H9 (cell line): Measurements from ENCODE around the gene TMEM63B. TPM values are rescaled to one million over a fixed set of nuclear protein-coding genes. Genes with fewer than 3 reads are reported as not detected.

ENCODE experiments used
- DNase-seq: peaks from one replicate; pipeline ENCODE4 v3.0.0-alpha.2; 2017
- H2AFZ ChIP-seq: one replicate; pipeline ENCODE4 v1.6.1; 2013; ENCODE audit warnings: mild to moderate bottlenecking, low read length, control low read depth, moderate library complexity
- H2AK5ac ChIP-seq: 2 replicates; pipeline ENCODE4 v1.6.1; 2013; ENCODE audit warnings: low read length, control low read depth, mixed read lengths; ENCODE audit not compliant: insufficient read length
- H2BK120ac ChIP-seq: one replicate; pipeline ENCODE4 v1.6.1; 2013; ENCODE audit warnings: low read depth, mild to moderate bottlenecking, low read length, control low read depth, inconsistent platforms; ENCODE audit not compliant: poor library complexity, severe bottlenecking
- H2BK12ac ChIP-seq: 2 replicates; pipeline ENCODE4 v1.6.1; 2013; ENCODE audit warnings: low read length, control low read depth, mixed read lengths, low read depth; ENCODE audit not compliant: insufficient read length
- H2BK15ac ChIP-seq: 2 replicates; pipeline ENCODE4 v1.6.1; 2013; ENCODE audit warnings: low read depth, low read length, control low read depth
- H2BK20ac ChIP-seq: one replicate; pipeline ENCODE4 v1.6.1; 2013; ENCODE audit warnings: low read depth, mild to moderate bottlenecking, low read length, control low read depth, inconsistent platforms; ENCODE audit not compliant: poor library complexity, severe bottlenecking
- H2BK5ac ChIP-seq: 2 replicates; pipeline ENCODE4 v1.6.1; 2013; ENCODE audit warnings: low read length, control low read depth, mixed read lengths; ENCODE audit not compliant: insufficient read length
- H3K14ac ChIP-seq: 2 replicates; pipeline ENCODE4 v1.6.1; 2013; ENCODE audit warnings: low read length, control low read depth; ENCODE audit not compliant: insufficient read depth
- H3K18ac ChIP-seq: 2 replicates; pipeline ENCODE4 v1.6.1; 2013; ENCODE audit warnings: low read depth, mild to moderate bottlenecking, mixed read lengths, low read length, control low read depth; ENCODE audit not compliant: insufficient read length
- H3K23ac ChIP-seq: 2 replicates; pipeline ENCODE4 v1.6.1; 2013; ENCODE audit warnings: low read length, control low read depth, mixed read lengths, low read depth; ENCODE audit not compliant: insufficient read length
- H3K23me2 ChIP-seq: 2 replicates; pipeline ENCODE4 v1.6.1; 2013; ENCODE audit warnings: low read depth, mild to moderate bottlenecking, mixed read lengths, low read length, control low read depth; ENCODE audit not compliant: insufficient read length, poor library complexity, severe bottlenecking
- H3K27ac ChIP-seq: 2 replicates; pipeline ENCODE4 v1.5.1; 2013; ENCODE audit warnings: low read length, control low read depth, mixed read lengths, low read depth; ENCODE audit not compliant: insufficient read length
- H3K27me3 ChIP-seq: 2 replicates; pipeline ENCODE4 v1.6.1; 2013; ENCODE audit warnings: low read length, control low read depth, inconsistent platforms; ENCODE audit not compliant: insufficient read depth
- H3K4ac ChIP-seq: 2 replicates; pipeline ENCODE4 v1.6.1; 2013; ENCODE audit warnings: low read depth, mild to moderate bottlenecking, control low read depth, inconsistent platforms, low read length, moderate library complexity
- H3K4me1 ChIP-seq: 2 replicates; pipeline ENCODE4 v1.6.1; 2013; ENCODE audit warnings: low read length, control low read depth, inconsistent platforms; ENCODE audit not compliant: insufficient read depth
- H3K4me2 ChIP-seq: 2 replicates; pipeline ENCODE4 v1.6.1; 2013; ENCODE audit warnings: low read length, control low read depth, mixed read lengths; ENCODE audit not compliant: insufficient read length, insufficient read depth
- H3K56ac ChIP-seq: 2 replicates; pipeline ENCODE4 v1.6.1; 2013; ENCODE audit warnings: low read depth, mild to moderate bottlenecking, mixed read lengths, low read length, control low read depth; ENCODE audit not compliant: insufficient read length
- H3K79me1 ChIP-seq: 2 replicates; pipeline ENCODE4 v1.6.1; 2013; ENCODE audit warnings: low read depth, mild to moderate bottlenecking, moderate library complexity, low read length, control low read depth, inconsistent platforms; ENCODE audit not compliant: insufficient read depth, poor library complexity, severe bottlenecking
- H3K79me2 ChIP-seq: 2 replicates; pipeline ENCODE4 v1.6.1; 2013; ENCODE audit warnings: low read length, control low read depth, inconsistent platforms; ENCODE audit not compliant: insufficient read depth
- H3K9ac ChIP-seq: 2 replicates; pipeline ENCODE4 v1.6.1; 2013; ENCODE audit warnings: low read length, control low read depth, mixed read lengths; ENCODE audit not compliant: insufficient read length; ENCODE audit errors: extremely low read depth
- H3K9me3 ChIP-seq: one replicate; pipeline ENCODE4 v1.6.1; 2013; ENCODE audit warnings: low read depth, low read length, inconsistent platforms; ENCODE audit not compliant: control insufficient read depth
- H3T11ph ChIP-seq: one replicate; pipeline ENCODE4 v1.6.1; 2013; ENCODE audit warnings: mild to moderate bottlenecking, low read length, control low read depth, inconsistent platforms
- H4K20me1 ChIP-seq: one replicate; pipeline ENCODE4 v1.6.1; 2013; ENCODE audit not compliant: control insufficient read depth, insufficient read length, insufficient read depth
- H4K5ac ChIP-seq: 2 replicates; pipeline ENCODE4 v1.6.1; 2013; ENCODE audit warnings: low read depth, mild to moderate bottlenecking, mixed read lengths, low read length, control low read depth; ENCODE audit not compliant: insufficient read length
- H4K8ac ChIP-seq: replicated peaks from 2 replicates; pipeline ENCODE4 v1.6.1; 2013; ENCODE audit warnings: low read length, control low read depth, mixed read lengths, low read depth; ENCODE audit not compliant: insufficient read length
- H4K91ac ChIP-seq: 2 replicates; pipeline ENCODE4 v1.6.1; 2013; ENCODE audit warnings: low read depth, mild to moderate bottlenecking, moderate library complexity, mixed read lengths, low read length, control low read depth; ENCODE audit not compliant: insufficient read length
- H3K27ac Mint-ChIP-seq, 3 experiments: 2 replicates in 2 of 3; 3 replicates in 1 of 3; pipeline ENCODE4 v1.8.0; 2020 to 2021; ENCODE audit warnings: mixed read lengths in 3 of 3, mild to moderate bottlenecking in 1 of 3, moderate library complexity in 1 of 3
- H3K27me3 Mint-ChIP-seq: 2 replicates; pipeline ENCODE4 v1.8.0; 2021; ENCODE audit warnings: low read depth, mild to moderate bottlenecking, moderate library complexity, mixed read lengths
- H3K36me3 Mint-ChIP-seq, 3 experiments: 2 replicates in 2 of 3; 3 replicates in 1 of 3; pipeline ENCODE4 v1.8.0; 2020 to 2021; ENCODE audit warnings: low read depth in 3 of 3, mixed read lengths in 3 of 3; ENCODE audit not compliant: insufficient read depth in 1 of 3
- H3K4me1 Mint-ChIP-seq, 2 experiments: 2 replicates each; pipeline ENCODE4 v1.8.0; 2020; ENCODE audit warnings: mixed read lengths in 2 of 2
- H3K4me3 Mint-ChIP-seq, 2 experiments: 2 replicates in 1 of 2; 3 replicates in 1 of 2; pipeline ENCODE4 v1.8.0; 2020 to 2021; ENCODE audit warnings: mild to moderate bottlenecking in 2 of 2, mixed read lengths in 2 of 2, moderate library complexity in 1 of 2
- H3K9me3 Mint-ChIP-seq, 2 experiments: 2 replicates in 1 of 2; 3 replicates in 1 of 2; pipeline ENCODE4 v1.8.0; 2020; ENCODE audit warnings: mild to moderate bottlenecking in 2 of 2, mixed read lengths in 2 of 2, moderate library complexity in 1 of 2
- CTCF ChIP-seq: fragments of 200-600 bp; sonication (generic); conservative IDR thresholded peaks from 3 replicates; pipeline ENCODE4 v1.8.0; 2021; ENCODE audit warnings: antibody characterized with exemption, mild to moderate bottlenecking
- WGBS: extraction: QIAGEN DNeasy Blood & Tissue Kit; methylation state at CpG from one replicate; pipeline ENCODE4 v1.1.7; 2013; ENCODE audit warnings: missing lambda C conversion rate, low lambda C conversion rate, mixed read lengths; ENCODE audit not compliant: insufficient read length; ENCODE audit errors: extremely low coverage; 5-methylcytosine and 5-hydroxymethylcytosine counted together
- total RNA-seq: library from RNA; stranded (reverse); gene quantifications from 2 replicates; pipeline ENCODE4 v1.2.1, GENCODE V29; 2021

The TMEM63B gene
- total RNA-seq, 1 experiment from 2014 or later = 56.3 TPM

DNA sequence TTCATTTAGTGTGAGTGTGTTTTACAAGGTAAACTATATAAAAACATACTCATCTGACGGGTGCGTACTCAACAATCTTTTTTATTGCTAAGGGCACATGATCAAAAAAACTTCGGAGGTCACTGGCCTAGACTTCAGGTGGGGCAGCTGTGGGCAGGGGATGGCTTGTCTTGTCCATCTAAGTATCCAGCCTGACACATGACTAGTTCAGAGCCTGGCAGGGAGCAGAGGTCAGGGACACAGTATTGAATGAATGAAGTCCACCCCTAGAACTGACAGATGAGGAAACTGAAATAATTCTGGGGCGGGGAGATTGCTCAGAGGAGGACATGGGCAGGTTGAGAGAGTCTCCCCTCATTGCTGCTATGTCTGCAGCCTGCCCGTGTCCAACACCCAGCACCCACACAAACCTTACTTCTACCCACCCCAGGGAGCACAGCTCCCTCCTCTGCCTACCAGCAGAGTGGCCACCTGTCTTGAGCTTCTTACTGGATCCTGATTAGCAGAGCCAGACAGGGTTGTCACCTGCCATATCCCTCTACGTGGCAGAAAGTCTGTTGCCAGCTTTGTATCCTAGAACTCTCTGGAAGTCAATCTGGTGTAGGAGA is 49.0 kb upstream of the TMEM63B start:
- no peak overlapping the region for H3K9ac ChIP-seq
- no peak for TF ChIP-seq CTCF
- no peaks in the 10 kb centered on the region for H3K27me3 ChIP-seq
- no peak overlapping the region for H2AFZ ChIP-seq
- H3K9me3 ChIP-seq = no peaks in the 10 kb centered on the region
- no peaks in the 10 kb centered on the region for H3K79me2 ChIP-seq
- Mint-ChIP-seq H3K4me1 (peaks cover 20 to 30% of the 10 kb centered on the region in 2 experiments), H3K9me3 (no peaks in the 10 kb centered on the region), H3K36me3 (no peaks in the 10 kb centered on the region), H3K27ac (no peak overlapping the region), H3K4me3 (no peak overlapping the region; a peak in 1 of 5 replicates), H3K27me3 (peaks cover 3% of the 10 kb centered on the region; the same call in 1 of the 2 replicates)
- peaks cover 9% of the 10 kb centered on the region for H3K23me2 ChIP-seq
- H3K79me1 ChIP-seq = no peaks in the 10 kb centered on the region
- H2BK5ac ChIP-seq = no peak overlapping the region
- no peak overlapping the region for H3T11ph ChIP-seq
- peaks cover 5% of the 10 kb centered on the region; the same call in 1 of the 2 replicates for H3K4me1 ChIP-seq
- H3K14ac ChIP-seq = no peak overlapping the region
- no peak overlapping the region for H2BK15ac ChIP-seq
- no peak overlapping the region for H3K4ac ChIP-seq
- H4K91ac ChIP-seq = no peak overlapping the region
- no CpG with 5 or more reads among the region's 6 CpGs for whole genome bisulfite sequencing
- H2BK20ac ChIP-seq = no peak overlapping the region
- no peak overlapping the region for H2BK12ac ChIP-seq
- H3K18ac ChIP-seq = no peak overlapping the region
- no peaks in the 10 kb centered on the region for H4K20me1 ChIP-seq
- H2BK120ac ChIP-seq = no peak overlapping the region
- no peak overlapping the region for H3K23ac ChIP-seq
- no peak overlapping the region for H3K4me2 ChIP-seq
- no peak overlapping the region for H3K27ac ChIP-seq
- DNase-seq = no peak
- H4K5ac ChIP-seq = no peak overlapping the region
- H3K56ac ChIP-seq = no peak overlapping the region
- no peak overlapping the region for H4K8ac ChIP-seq
- no peak overlapping the region for H2AK5ac ChIP-seq
